GM18498 (cell line): ENCODE results near the gene HELZ2.
A peak's percentile ranks its signal among the peaks of the same experiment; 100 is the strongest.

Experiments
- ATAC-seq: cut with Tn5 transposase; IDR thresholded peaks from one replicate; pipeline ENCODE4 v1.9.1; 2021; ENCODE audit warnings: mild to moderate bottlenecking, moderate library complexity; ENCODE audit not compliant: unreplicated experiment

Gene HELZ2

DNA sequence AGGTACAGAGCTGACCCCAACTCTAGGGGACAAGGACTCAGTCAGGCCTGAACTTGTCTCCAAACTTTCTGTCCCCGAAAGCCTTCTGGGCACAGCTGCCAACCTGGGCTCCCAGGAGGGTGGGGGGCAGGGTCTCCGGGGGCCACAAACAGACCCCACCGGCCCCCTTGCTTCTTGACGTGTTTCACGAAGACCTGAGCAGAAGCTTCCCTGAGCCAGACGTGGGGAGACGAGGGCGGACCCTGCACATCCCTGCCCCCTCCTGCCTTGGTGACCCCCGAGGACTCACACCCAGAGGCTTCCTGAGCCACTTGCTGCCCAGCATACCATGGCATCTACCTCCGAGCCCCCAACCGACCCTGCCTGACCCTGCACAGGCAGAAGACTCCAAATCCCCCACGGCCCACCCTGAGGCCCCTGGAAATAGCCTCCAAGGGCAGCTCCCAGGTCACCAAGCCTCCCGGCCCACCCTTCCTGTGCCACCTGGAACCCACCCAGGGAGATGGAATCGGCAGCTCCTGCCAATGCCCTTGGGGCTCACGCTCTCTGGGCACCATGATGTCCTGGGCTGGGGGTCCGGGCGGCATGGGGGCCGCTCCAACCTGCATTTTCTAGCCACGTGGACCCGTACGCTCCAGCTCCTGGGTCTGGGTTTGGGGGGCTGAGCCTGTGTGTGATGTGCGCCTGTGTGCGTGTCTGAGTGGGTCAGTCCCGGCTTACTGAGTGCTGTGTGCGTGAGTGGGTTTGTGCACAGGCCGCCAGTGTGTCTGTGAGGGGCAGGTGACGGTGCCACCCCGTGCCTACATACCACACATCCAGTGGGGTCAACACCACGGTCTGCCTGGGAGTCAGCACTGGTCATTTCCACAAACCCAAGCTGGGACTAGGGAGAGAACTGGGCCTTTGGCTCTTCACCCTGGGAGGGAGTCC is 34.3 kb downstream of the HELZ2 start:
- no peak for ATAC-seq

DNA sequence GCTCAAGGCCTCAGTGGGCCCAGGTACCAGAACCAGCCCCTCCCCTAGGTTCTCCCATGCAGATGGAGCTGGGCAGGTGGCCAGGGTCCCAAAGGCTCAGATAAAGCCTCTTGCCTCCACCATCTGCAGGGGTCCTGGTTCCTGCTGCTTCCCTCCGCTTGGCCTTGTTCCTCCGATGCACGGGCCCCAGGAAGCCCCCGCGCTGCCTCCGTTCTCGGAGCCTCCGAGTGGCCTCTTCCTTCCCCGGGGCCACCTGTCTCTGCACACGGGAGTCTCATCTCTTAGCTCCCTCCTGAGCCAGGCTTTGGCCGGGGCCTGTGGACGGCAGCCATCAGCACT is 35.0 kb downstream of the HELZ2 start:
- ATAC-seq: no peak

DNA sequence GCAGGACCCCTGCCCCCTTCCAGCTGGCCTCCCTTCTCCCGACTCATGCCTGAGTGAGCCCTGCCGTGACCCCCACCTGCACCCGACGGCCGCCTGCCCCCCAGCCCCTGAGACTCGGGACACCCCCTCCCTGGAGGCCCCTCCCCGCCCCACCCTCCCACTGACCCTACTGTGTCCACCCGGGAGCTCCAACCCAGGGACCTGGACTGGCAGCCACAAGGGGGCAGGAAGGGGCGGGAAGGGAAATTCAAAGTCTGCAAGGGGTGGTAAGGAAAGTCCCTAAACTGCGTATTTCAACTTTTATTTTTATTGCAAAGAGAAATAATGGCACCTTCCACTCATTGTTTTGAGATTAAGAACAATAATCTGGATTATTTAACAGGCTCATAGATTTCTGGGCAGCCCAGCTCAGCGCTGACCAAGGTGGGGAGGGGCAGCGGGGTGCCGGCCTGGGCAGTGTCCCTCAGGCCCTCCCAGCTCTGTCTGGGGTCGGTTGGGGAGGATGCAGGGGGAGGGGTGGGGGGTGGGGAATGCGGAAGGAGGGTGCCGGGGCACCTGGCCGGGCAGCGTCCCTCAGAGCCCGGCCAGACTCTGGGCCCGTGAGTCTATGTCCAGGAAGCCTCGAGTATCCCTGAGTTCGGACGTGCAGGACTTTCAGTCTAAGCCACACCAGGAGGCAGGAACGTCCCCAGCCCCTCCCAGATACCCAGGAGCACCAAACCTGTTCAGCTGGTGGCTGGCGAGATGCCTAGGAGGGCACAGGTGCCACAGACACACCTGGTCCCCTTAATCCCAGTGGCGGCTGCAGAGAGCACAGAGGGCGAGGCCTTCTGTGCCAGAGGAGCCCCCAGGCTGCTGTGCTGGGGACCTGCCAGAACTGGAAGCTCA is 35.6 kb downstream of the HELZ2 start:
- ATAC-seq: no peak

DNA sequence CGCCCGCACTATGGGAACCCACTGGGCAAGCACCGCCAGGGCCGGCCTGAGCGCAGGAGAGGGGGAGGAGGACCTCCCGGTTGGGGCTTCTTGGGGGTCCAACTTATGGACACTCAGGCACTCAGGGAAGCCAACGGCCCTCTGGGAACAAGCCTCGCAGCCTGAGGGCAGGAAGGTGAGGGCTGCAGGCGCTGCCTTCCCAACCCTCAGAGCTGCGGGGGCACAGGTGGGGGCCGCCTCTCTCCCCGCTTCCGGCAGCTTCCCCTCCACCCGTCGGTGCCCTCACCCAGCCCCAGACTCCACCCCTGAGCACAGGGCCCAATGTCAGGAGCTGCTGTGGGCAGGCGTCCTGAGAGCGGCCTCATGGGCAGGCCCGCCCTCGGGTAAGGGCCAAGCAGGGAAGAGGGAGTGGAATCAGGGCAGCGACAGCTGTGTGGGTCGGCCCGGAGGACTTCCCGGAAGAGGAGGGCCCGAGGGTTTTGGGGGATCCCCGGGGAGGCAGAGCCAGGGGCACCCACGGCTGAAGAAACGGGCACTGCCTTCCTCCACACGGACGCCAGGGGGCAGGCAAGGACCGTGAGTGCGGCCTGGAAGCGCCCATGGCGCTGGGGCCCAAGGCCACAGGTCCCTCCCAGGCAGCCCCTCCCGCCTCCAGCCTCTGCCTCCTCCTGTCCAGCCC is 36.4 kb downstream of the HELZ2 start:
- peak; percentile 87 for ATAC-seq

DNA sequence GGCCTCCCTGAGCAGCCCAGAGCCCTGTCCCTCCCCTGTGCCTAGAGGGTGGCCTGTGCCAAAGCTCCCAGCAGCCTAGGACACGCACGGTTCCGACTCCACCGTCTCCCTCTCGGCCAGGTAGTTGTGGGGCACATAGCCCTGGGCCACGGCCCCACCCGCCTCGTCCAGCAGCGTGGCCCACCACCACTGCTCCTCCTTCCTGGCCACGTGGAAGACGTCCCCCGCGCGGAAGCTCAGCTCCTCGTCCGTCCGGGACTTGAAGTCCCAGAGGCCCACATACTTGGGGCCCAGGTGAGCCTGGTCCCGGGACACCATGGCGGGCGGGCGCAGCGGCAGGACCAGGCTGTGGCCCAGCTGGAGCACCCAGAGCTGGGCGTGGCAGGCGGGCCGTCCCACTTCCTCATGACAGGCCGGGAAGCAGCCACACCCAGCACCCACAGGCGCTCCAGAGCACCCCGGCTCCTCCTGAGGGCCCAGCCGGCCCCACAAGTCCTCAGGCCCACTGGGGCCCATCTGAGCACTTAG is 37.0 kb downstream of the HELZ2 start, which contains the start of gene PTK6:
Gene PTK6, minus strand, starts transcription at position 380 of the 528 bp plus-strand sequence. Its CDS starts 62 bp downstream, at position 318.
- ATAC-seq: peak; percentile 11

DNA sequence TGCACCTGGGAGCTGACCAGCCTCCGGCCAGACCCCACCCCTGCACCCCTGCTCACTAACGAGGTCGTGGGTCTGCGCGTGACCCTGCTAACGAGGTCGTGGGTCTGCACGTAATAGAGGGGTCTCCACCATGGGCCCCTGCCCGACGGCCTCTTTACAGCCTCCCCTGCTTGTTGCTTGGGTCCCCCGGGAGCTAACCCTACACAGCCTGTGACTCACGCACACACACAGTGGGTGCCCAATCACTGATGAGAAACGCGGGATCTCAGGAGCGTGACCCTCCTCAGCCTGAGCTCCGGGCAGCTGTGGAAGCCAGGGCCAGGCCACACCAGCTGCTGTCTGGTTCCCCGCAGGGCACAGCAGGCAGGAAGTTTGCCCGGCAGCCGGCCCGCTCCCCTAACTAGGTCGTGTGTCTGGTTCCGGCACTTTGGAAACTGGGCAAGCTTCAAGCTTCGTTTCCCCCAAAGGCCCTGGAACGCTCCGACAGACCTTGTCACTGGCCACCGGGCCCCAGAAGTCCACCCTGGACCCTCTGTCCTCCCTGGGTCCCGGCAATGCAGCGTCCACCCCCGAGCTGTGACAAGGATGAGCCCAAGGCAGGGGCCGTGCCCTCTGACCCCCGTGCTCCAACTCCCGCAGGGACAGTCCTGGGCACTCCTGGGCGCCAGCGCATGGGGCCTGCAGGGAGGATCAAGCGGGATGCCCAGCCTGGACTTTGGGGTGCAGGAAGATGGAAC is 37.6 kb downstream of the HELZ2 start:
- no peak for ATAC-seq

DNA sequence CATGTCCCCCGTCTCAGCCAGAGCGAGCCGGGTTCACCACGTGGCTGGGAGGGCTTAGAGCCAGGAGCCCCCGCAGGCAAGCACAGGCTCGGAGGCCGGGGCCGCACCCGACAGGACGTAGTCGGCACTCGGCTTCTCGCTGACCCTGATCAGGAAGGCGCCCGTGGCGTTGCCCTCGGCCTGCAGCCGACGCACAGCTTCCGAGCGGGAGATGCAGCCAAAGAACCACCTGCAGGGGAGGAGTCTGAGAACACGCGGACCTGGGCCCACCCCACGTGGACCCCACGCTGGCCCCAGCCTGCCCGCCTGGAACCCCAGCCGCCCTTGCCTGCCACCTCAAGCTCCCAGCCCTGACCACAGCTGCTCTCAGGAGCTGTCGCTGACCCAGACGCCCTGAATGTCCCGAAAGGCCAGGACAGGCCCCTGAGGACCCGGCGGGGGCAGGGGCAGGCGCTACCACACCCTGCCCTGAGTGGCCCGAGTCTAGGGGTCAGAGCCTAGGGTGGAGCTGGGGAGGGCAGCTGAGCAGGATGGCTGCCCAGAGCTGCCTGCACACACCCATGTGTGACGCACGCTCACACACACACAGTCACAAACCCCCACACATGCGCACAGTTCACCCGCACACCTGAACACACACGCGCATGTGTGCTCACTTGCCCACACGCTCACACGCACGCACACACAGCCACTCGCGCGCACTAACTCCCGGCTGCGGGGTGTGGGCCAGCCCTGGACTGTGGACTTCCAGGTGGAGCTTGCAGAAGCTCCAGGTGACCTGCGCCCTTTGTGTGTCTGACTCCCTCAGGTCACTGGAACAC is 39.0 kb downstream of the HELZ2 start:
- no peak for ATAC-seq

DNA sequence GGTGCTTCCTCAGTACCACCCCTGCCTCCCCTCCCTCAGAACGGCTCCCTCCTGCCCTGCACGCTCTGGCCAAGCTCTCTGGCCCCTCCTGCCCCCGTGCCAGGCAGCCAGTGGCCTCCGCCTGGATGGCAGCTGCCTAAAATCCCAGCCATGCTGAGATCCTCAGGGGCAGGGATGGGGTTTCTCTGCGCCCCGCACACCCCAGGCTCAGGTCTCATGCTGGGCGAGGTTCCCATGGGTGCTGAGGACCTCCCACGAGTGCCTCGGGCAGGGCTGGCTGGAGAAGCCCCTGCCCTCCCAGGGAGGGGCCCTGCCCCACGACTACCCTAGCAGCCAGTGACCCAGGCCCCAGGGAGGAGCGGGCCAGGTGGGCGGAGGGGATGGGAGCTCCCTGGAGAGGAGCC is 39.6 kb downstream of the HELZ2 start:
- ATAC-seq: no peak

DNA sequence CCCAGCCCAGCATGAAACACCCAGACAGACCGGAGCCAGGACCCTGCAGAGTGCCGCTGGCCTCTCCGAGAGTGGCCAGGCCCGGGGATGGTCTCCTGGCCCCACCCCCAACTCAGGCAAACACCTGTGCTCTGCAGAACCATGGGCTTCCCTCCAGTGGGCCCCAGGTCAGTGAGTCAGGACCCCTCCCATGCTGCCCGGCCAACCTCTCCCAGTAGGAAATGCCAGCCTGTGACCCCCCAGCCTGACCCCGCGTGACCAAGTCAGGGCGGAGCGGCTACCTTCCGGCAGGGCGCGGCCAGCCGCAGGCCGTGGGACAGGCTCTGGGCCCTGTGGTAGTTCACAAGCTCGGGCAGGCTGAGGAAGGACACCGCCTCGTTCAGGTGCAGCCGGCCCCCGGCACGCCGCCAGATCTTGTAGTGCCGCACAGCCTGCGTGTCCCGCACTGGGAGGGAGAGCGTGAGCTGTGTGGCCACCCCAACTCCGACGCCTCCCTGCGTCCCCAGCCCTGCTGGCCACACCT is 40.1 kb downstream of the HELZ2 start:
- ATAC-seq: no peak

DNA sequence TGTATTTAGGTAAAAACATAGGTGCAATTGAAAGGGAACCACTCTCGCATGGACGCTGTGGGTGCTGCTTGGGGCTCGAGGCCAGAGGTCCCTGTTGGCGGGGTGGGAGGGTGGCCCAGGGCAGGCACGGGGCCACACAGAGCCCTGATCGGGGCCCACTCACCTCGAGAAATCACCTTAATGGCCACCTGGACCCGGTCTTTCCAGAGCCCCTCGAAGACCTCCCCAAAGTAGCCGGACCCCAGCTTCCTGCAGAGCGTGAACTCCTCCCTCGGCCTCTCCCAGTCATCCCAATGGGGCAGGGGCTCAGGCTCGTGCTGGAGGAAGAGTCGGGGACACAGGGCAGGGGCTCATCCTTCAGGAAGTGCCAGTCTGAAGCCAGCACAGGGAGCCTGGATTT is 40.7 kb downstream of the HELZ2 start:
- ATAC-seq: no peak

DNA sequence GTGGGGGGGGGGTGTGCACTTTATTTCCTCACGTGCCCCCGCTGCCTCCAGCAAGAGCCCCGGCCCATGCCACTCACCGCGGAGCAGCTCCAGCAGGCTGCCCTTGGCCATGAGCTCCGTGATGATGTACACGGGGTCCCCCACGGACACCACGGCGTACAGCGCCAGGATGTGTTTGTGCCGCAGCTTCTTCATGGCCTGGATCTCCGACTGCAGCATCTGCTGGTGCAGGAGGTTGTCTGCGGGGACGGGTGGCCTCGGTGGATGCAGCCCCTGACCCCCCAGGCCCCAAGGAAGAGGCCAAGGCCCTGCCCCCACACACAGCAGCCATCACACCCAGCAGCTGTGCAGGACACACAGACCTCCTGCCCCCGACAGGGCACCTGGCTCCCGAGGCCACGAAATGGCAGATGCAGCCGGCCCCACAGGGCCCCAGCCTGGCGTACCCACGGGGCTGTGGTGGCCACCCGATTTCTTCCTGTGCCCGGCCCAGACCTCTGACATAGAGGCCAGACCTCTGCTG is 41.5 kb downstream of the HELZ2 start:
- ATAC-seq: no peak

DNA sequence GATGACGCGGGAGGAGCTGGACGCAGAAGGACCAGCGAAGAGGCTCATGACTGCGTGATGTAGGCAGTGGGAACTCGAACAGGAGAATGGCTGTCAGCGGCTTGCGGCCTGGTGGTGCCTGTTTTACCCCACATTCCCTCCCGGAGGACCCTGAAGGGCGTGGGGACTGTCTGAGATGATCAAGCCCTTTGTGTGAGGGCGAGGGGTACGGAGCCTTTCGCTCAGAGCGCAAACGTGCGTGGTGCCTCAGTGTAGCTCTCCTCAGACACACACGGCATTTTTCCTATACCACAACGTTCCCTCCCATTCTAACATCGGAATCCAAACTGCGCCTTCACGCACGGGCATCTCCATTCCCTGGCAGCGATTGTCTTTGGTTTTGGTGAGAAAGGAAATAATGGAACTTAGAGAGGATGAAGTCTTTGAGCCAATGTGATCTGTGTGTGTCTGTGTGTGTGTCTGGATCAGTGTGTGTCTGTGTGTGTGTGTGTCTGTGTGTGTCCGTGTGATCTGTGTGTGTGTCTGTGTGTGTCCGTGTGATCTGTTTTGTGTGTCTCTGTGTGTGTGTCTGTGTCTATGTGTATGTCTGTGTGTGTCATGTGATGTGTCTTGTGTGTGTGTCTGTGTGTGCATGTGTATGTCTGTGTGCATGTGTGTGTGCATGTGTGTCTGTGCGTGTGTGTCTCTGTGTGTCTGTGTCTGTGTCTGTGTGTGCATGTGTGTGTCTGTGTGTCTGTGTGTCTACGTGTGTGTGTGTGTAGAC is 42.2 kb downstream of the HELZ2 start:
- no peak for ATAC-seq

DNA sequence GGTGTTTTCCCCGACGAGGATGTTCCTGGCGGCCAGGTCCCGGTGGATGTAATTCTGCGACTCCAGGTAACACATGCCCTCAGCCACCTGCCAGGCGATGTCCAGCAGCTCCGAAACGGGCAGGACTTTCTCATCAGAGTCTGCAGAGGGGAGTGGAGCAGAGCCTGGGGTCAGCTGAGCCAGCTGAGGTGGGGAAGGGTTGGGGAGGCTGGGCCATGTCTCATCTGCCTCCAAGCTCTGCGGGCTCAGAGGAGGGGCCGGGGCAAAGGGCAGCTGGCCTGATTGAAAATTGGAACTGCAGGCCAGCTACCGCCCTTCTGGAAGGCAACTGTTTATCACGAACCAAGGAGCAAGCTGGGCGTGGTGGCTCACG is 43.3 kb downstream of the HELZ2 start:
- ATAC-seq: no peak

DNA sequence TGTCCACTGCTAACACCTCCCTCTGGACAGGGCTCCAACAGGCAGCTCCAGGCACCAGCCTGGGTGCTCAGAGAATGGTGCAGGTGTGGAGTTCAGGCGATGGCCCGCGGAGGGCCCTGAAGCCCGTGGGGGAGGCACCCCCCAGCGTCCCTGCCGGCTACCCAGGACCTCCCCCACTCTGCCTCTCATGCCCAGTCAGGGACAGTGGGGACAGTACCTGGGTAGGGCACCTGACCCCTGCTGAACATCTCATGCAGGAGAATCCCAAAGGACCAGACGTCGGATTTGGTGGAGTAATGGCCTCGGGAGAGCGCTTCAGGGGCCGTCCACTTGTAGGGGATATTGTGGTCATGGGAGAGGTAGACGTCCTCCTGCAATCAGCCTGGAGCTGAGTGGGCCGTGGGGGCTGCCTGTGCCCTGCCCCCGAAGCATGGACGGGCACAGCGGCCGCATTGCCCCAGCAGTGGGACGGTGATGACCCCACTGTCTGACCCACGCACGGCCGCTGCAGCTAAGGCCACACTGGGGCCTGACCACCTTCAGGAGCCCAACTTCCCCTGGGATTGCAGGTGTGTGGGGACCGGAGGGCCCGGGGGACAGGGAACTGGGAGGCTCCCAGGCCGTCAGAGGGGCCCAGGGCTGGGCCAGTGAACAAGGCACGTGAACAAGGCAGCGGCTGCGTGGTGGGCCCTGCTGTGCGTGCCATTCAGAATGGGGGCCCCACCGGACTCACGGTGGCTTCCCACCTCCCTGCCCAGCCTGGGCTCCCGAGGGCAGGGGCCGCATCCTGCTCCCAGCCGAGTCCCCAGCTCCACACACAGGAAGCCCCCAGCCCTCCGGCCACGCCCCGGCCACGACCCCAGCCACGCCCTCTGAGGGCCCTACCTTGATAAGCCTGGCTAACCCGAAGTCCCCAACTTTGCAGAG is 43.9 kb downstream of the HELZ2 start:
- ATAC-seq: no peak

DNA sequence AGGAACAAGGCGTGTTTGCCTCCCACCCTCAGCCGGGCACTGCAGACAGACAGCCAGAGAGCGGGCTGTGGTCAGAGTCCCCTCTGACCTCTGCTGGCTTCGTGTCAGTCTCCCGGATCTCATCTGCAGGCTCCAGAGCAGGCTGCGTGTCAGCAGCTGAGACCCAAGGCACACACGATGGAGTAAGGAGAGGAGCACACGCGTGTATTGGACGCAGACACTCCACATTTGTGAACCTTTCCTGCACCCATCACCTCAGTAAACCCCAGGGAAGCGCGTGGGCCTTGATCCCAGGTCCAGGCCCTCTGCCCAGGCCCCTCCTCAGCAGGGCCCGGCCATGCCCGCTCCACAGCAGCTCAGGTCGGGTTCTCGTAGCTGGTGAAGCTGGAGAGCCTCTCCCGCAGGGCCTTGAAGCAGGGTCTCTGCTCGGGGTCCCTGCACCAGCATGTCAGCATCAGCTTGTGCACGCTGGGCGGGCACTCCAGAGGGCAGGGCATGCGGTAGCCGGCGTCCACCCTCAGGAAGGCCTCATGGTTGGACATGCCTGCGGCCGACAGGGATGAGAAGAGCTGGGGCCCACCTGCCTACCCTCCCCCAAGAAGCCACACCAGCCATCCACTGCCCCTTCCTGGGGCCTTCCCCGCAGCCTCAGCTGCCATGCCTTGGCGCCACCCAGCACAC is 44.7 kb downstream of the HELZ2 start:
- no peak for ATAC-seq

DNA sequence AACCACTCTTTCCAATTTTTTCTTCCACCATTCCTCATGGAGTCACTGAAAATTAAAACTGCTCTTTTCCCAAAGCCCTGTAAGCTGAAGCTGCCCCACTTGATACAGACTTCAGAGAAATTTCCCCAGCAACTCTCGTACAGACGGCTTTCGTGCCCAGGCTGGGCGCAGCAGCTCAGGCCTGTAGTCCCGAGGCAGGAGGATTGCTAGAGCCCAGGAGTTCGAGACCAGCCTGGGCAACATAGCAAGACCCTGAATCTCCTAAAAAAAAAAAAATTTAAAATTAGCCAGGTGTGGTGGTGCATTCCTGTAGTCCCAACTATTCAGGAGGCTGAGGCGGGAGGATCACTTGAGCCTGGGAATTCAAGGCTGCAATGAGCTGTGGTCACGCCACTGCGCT is 46.9 kb downstream of the HELZ2 start:
- no peak for ATAC-seq

DNA sequence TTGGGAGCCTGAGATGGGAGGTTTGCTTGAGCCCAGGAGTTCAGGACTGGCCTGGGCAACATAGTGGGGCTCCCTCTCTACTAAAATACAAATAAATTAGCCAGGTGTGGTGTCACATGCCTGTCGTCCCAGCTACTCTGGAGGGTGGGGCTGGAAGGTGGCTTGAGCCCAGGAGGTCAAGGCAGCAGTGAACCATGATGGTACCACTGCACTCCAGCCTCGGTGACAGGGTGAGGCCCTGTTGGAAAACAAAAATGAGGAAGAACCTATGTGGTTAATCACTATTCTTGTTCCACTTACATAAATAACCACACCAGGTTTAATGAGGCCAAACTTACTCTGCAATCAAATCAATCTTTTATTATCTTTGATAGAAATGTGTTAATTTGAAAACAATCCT is 48.1 kb downstream of the HELZ2 start:
- no peak for ATAC-seq
